ENCODE data around the gene STK36. TPM values are rescaled to one million over a fixed set of nuclear protein-coding genes. Genes with fewer than 3 reads are reported as not detected.

Gene STK36
- total RNA-seq, 2 experiments from 2014 or later, result 9.7 to 21.1 TPM

GRCh38 chr2:218662377-218662776 lies 9.5 kb upstream of the STK36 start:
- TF ChIP-seq CTCF (conservative IDR thresholded peaks at IDR 0.05; ENCODE audit: low read length), result no peak
- no peak for TF ChIP-seq EZH2phosphoT487 (IDR thresholded peaks at IDR 0.05; ENCODE audit: borderline replicate concordance, low read depth, low read length)
- POLR2A ChIA-PET, result interaction anchor here (5.4 kb wide), 1 partner anchor 8 kb away, joined by 55 read pairs; the partner anchor contains the start of genes RNF25 and STK36
- intact Hi-C loops (cut with micrococcal nuclease; ENCODE audit: unreplicated experiment), result no loop called here

GRCh38 chr2:218662827-218663226 lies 9.1 kb upstream of the STK36 start:
- no peak for TF ChIP-seq CTCF (conservative IDR thresholded peaks at IDR 0.05; ENCODE audit: low read length)
- no peak for TF ChIP-seq EZH2phosphoT487 (IDR thresholded peaks at IDR 0.05; ENCODE audit: borderline replicate concordance, low read depth, low read length)
- Histone ChIP-seq H3K4me2 (ENCODE audit: low read length) (no peak overlapping the region), H4K20me1 (ENCODE audit: insufficient read depth, low read length) (peaks cover 1% of the 10 kb centered on the region; the same call in 1 of the 2 replicates), H3K36me3 (ENCODE audit: insufficient read depth, low read length) (peaks cover 71% of the 10 kb centered on the region), H3K79me2 (ENCODE audit: insufficient read depth, low read depth, low read length) (peaks cover 24% of the 10 kb centered on the region), H3K4me3 (ENCODE audit: low read depth, low read length, poor library complexity, severe bottlenecking) (no peak overlapping the region), H3K27ac (ENCODE audit: low read depth, low read length, poor library complexity, severe bottlenecking) (no peak overlapping the region), H3K9me2 (ENCODE audit: insufficient read depth, low read length) (no peaks in the 10 kb centered on the region), H2AFZ (ENCODE audit: low read length) (no peak overlapping the region), H3K4me1 (ENCODE audit: insufficient read depth, low read length, poor library complexity, severe bottlenecking) (peaks cover 15% of the 10 kb centered on the region), H3K9me3 (ENCODE audit: low read length) (no peaks in the 10 kb centered on the region)
- BruUV-seq (replicated peaks), result no TSS peak
- intact Hi-C loops (cut with micrococcal nuclease; ENCODE audit: unreplicated experiment), result no loop called here
- DNase-seq (ENCODE audit: low spot score), result no peak
- ChIA-PET CTCF (ENCODE audit: unreplicated experiment) (no interaction called here), POLR2A (no interaction called here)

More at GRCh38 chr2:218662377-218662776, 9.5 kb upstream of the STK36 start:
- Histone ChIP-seq H3K27ac (ENCODE audit: low read depth, low read length, poor library complexity, severe bottlenecking) (no peak overlapping the region), H3K4me2 (ENCODE audit: low read length) (no peak overlapping the region), H3K79me2 (ENCODE audit: insufficient read depth, low read depth, low read length) (peaks cover 28% of the 10 kb centered on the region), H3K4me3 (ENCODE audit: low read depth, low read length, poor library complexity, severe bottlenecking) (no peak overlapping the region), H2AFZ (ENCODE audit: low read length) (no peak overlapping the region), H4K20me1 (ENCODE audit: insufficient read depth, low read length) (peaks cover 5% of the 10 kb centered on the region; the same call in 1 of the 2 replicates), H3K9me2 (ENCODE audit: insufficient read depth, low read length) (no peaks in the 10 kb centered on the region), H3K36me3 (ENCODE audit: insufficient read depth, low read length) (peaks cover 71% of the 10 kb centered on the region), H3K4me1 (ENCODE audit: insufficient read depth, low read length, poor library complexity, severe bottlenecking) (peaks cover 17% of the 10 kb centered on the region), H3K9me3 (ENCODE audit: low read length) (no peaks in the 10 kb centered on the region)
- no peak for DNase-seq (ENCODE audit: low spot score)
- BruUV-seq (replicated peaks), result no TSS peak
- CTCF ChIA-PET (ENCODE audit: unreplicated experiment), result no interaction called here

GRCh38 chr2:218663901-218664300 lies 8.0 kb upstream of the STK36 start:
- Histone ChIP-seq H3K9me2 (ENCODE audit: insufficient read depth, low read length) (no peaks in the 10 kb centered on the region), H3K79me2 (ENCODE audit: insufficient read depth, low read depth, low read length) (peaks cover 13% of the 10 kb centered on the region; the same call in 1 of the 2 replicates), H3K36me3 (ENCODE audit: insufficient read depth, low read length) (peaks cover 73% of the 10 kb centered on the region), H4K20me1 (ENCODE audit: insufficient read depth, low read length) (no peaks in the 10 kb centered on the region), H3K4me2 (ENCODE audit: low read length) (no peak overlapping the region), H3K27ac (ENCODE audit: low read depth, low read length, poor library complexity, severe bottlenecking) (no peak overlapping the region), H3K4me3 (ENCODE audit: low read depth, low read length, poor library complexity, severe bottlenecking) (no peak overlapping the region), H2AFZ (ENCODE audit: low read length) (no peak overlapping the region), H3K9me3 (ENCODE audit: low read length) (no peaks in the 10 kb centered on the region), H3K4me1 (ENCODE audit: insufficient read depth, low read length, poor library complexity, severe bottlenecking) (peaks cover 9% of the 10 kb centered on the region)
- BruUV-seq (replicated peaks), result no TSS peak
- ChIA-PET CTCF (ENCODE audit: unreplicated experiment) (no interaction called here), POLR2A (no interaction called here)
- DNase-seq (ENCODE audit: low spot score), result no peak
- no peak for TF ChIP-seq EZH2phosphoT487 (IDR thresholded peaks at IDR 0.05; ENCODE audit: borderline replicate concordance, low read depth, low read length)
- no peak for TF ChIP-seq CTCF (conservative IDR thresholded peaks at IDR 0.05; ENCODE audit: low read length)
- intact Hi-C loops (cut with micrococcal nuclease; ENCODE audit: unreplicated experiment), result no loop called here
